Measurements from ENCODE around the gene ELF3.
"Not testable (repeated sequence)": the region's sequence is repeated elsewhere in the genome, so short reads cannot be mapped to it uniquely, and the experiment has no call there.

The ELF3 gene

DNA sequence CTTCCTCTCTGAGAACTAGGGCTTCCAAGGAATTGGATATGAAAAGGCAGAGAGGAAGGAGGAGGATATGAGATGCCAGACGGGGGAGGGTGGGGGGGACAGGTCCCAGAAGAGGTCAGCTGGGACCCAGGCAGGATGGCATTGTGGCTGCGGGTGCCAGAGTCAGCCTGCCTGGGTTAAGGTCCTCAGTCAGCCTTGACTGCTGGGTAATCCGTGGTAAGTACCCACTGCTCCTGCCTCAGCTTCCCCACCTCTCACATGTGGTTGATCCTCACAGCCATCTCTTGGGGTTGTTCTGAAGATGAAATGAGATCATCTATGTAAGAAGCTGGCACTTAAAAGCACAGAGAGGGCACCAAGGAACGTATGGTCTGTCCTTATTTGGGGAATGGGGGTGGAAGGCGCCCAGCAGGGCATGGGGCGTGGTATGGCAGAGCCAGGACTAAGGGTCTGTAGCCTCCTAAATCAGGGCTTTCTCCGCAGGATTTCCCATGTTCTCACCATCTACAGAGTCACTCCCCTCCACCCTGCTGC, 23.8 kb downstream of the ELF3 start:
- no peak for DNase-seq

DNA sequence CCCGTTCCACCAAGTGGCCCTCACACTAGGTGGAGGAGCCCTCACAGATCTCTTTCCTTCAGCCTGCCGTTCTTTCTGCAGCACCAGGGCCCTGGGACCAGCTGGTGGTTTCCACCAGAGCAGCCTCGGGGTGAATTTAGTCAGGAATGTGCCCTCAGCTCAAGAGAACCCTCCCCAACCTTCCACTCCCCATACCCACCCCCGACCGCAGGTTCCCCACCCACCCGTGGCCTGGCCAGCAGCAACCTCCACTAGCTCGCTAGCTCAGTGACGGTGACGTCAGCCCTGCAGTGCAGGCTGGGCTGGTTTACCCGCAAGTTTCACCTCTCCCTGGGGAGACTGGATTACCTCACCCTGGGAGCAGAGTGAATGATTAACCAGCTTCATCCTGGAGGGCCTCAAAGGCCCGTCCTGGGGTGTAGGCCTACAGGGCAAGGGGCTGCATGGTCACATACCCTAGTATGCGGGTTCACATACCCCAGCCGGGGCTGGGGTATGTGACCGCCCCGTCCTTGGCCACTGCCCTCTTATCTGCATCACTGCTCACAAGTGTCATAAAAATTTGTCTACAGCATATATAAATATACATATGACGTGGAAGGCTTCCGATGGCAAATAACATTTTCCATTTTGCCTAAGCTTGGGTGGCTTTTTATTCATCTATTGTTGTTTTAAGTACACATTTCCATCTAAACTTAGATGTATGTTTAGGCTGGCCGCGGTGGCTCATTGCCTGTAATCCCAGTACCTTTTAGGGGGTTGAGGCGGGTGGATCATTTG, 24.5 kb downstream of the ELF3 start:
- DNase-seq, result no peak

DNA sequence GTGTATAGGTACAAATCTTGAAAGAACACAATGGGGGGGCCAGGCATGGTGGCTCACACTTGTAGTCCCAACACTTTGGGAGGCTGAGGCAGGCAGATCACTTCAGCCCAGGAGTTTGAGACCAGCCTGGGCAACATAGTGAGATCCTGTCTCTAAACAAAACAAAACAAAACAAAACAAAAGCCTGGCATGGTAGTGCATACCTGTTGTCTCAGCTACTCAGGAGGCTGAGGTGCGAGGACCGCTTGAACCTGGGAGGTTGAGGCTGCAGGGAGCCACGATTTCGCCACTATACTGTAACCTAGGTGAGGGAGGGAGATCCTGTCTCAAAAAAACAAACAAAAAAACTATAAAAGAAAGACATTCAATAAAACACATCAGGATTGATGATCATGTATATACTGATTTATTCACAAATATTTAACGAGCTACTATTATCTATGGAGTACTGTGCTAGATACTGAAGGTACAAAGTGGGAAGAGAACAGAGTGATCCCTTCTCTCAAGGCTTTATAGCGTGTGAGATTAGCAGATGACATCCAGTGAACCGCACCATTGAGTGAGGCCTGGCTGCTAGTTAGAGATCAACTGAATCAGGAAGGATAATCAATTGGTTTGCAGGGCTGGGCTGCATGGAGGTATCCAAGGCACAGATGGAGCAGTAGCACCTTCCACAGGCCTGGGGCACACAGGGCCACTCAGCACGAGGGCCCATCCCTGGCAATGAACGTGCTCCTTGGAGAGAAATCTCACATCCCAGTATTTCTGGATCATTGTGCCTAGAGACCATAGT, 26.4 kb downstream of the ELF3 start:
- no peak for DNase-seq

DNA sequence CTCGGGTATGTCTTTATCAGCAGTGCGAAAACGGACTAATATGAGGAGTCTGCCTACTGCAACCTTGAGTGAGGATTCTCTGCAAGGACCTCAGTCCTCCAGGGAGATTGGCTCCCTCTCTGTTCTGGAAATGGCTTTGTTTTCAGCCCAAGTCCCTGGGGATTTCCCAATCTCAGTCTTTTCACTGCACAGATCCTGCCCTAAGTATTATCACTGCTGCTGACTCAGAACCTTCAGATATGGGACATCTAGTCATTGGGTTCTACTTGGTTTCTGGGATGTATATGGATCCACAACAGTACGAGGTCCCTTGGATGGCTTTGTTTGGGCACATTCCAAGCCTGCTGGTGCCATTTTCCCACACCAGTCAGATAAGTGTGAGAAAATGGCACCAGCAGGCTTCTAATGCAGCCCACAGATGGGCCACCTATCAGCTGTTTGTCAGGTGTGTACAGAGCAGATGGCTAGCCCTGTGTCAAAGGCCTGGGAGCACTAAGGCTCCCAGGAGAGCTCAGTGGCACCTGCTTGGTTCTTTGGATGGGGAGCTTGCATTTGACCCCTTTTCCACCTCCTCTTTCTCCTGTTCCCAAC, 27.4 kb downstream of the ELF3 start:
- DNase-seq, result no peak

DNA sequence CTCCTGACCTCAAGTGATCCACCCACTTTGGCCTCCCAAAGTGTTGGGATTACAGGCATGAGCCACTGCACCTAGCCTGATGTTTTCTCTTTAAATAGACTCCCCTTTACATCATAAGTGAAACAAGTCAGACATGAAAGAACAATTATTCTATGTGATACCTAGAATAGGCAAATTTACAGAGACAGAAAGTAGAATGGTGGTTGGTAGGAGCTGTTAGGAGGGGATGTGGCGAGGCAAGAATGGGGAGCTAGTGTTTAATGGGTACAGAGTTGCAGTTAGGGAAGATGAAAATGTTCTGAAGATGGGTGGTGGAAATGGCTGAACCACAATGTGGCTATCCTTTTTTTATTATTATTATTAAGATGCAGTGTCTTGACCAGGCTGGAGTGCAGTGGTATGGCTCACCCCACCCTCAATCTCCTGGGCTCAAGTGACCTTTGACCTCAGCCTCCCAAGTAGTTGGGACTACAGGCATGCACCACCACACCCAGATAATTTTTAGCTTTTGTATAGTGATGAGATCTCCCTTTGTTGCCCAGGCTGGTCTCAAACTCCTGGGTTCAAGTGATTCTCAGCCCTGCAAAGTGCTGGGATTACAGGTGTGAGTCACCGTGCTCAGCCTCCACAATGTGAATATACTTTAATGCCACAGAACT, 28.4 kb downstream of the ELF3 start:
- no peak for DNase-seq

DNA sequence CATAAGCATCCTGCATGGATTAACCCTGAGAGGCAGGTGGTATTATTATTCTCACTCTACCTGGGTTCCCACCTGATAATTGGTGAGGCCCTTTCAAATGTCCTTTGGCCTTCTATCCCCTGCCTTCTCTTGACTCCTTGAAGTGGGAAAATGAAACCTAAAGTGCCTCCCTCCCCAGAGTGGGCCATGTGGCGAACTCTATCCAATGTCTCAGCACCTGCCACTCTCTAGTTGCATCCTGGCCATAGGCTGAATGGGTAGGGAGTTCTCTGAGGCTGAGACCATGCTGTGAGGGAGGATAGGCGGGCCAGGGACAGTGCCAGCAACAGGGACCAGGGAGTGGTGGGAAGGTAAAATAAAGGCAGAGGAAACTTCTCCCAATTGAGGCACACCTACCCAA, 35.3 kb downstream of the ELF3 start:
- no peak for DNase-seq

DNA sequence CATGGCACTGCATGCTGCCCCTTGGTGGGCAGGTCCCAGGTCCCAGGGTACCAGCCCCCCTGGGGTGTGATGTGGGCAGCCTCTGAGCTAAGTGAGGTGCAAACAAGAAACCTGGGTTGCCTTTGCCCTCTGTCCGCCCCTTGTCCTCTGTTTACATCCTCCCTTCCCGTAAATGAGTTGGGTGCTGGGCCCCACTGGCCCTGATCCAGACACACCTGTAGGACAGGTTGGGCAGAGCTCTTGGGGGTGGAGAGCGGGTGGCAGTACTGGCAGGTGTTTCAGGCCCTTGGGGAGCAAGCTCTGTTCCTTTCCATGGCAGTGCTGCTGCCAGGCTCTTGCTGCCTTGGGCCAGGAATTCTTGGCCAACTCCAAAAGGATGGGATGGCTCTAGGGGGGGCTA, 35.8 kb downstream of the ELF3 start:
- no peak for DNase-seq

DNA sequence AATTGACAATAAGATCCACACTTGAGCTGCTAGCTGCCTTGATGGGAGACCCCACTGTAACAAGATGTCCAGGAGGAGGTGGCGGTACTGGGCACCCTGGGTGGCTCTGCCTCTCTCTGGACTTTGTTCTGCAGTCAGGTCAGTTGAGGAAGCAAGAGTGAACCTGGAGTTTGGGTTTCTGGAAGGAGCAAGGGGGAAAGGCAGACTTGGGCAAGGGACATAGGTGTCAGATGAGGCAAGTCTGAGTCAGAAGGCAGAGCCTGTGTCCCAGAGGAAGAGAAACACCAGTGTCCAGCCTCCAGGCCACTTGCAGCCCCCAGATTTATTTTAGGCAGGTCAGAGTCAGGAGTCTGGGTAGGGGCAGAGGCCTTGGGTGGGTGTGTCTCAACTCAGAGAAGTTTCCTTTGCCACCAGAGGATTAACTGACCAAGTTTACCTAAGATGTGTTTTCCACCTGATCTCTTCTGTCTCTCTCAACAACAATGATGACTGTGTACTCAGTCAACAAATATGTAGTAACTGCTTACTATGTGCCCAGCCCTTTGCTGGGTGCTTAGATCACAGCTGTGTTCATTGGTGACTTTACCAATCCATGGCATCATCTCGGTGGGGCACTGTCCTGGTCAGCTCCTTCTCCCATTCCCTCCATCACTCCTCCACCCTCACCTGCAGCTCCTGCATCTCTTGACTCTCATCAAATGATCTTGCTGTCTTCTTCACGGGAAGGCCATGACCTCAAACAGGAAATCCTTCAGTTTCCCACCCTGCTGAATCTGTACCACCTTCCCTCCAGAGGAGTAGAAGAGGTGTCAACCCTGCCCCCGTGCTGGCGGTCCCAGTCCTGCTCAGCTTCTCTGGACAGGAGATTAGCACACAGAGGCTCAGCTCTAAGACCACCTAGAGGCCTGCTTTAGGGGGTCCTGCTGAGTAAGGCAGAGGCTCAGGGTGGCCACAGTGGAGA, 36.6 kb downstream of the ELF3 start:
- DNase-seq, result no peak

DNA sequence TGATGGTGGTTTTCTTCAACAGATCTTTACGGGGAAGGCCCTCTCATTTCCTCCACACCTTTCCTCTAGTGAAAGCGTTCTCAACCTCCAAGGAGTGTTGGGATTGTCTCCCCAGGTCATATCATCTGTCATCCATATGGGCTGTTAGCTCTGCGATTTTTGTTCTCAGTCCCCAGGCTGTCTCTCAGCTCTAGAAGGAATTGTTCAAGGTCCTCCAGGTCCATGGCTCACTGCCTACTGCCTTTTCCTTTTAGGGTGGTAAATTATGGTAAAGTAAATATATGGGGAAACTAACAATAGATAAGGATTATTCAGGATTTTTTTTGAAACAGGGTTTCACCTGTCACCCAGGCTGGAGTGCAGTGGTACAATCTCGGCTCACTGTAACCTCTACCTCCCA, 37.6 kb downstream of the ELF3 start:
- DNase-seq, result no peak

DNA sequence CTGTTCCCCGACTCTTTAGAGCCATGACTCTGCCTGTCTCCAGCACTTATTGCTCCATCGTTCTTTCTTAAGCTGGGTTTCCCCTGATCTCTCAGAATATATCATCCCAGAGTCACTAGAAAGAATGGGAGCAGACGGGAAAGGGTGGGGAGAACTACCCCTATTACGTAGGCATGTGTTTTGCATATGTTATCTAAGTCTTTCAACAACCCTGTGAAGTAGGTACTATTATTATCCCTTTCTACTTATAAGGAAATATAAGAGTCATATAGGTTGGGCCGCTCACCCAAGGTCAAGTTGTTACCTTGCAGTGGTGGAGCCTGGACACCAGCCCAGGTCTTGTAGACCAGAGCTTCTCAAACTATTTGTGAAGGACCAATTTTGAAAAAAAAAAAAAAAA, 38.7 kb downstream of the ELF3 start:
- DNase-seq, result no peak

DNA sequence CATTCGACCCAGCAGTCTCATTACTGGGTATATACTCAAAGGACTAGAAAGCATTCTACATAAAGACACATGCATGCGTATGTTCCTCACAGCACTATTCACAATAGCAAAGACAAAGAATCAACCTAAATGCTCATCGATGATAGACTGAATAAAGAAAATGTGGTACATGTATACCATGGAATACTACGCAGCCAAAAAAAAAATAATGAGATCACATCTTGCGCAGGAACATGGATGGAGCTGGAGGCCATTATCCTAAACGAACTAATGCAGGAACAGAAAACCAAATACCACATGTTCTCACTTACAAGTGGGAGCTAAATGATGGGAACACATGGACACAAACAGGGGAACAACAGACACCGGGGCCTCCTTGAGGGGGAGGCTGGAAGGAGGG, 43.7 kb downstream of the ELF3 start:
- no peak for DNase-seq

DNA sequence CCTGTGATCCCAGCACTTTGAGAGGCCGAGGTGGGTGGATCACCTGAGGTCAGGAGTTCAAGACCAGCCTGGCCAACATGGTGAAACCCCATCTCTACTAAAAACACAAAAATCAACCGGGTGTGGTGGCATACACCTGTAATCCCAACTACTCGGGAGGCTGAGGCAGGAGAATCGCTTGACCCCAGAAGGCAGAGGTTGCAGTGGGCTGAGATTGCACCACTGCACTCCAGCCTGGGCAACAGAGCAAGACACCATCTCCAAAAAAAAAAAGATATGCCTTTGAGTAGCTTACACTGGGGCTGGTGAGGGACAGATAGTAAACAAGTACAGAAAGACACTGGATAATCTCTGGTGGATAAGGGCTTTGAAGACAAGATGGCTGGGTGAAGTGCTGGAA, 44.3 kb downstream of the ELF3 start:
- DNase-seq, result not testable (repeated sequence)

DNA sequence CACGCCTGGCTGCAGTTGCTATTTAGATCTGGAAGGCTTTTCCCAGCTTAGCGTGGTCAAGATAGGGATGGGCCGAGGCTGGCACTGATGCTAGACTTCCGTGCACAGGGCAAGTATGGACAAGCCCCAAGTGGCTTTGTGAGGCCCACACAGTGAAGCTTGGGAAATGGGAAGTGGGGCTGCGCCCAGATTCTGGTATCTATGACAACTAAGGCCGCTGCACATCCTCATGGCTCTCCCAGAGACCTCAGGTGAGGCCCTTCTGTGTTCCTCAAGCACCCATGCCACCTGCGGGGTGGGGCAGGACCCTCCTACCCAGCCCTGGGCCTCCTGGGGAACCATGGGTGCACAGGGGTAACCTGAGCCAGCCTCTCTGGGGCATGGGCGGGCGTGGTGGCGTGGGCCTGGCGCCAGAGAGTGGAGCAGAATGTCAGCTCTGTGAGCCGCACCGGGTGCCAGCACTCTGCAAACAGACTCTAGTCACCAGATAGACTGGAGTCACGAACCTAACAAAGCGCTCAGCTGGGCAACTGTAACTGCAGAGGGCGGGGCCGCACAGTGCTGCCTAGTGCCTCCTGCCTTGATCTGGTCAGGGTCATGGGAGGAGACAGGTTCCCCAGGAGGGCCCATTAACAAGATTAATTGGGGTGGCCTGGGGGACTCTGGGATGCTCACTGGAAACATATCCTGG, 46.4 kb downstream of the ELF3 start:
- DNase-seq, result no peak

DNA sequence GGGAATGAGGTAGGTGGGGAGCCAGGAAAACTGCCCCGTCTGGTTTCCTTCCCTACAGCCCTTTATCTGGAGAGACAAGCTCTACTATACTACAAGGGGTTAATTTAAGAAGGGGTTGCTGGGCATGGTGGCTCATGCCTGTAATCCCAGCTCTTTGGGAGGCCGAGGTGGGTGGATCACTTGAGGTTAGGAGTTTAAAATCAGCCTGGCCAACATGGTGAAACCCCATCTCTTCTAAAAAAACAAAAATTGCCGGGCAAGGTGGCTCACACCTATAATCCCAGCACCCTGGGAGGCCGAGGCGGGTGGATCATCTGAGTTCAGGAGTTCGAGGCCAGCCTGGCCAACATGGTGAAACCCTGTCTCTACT, 46.9 kb downstream of the ELF3 start:
- not testable (repeated sequence) for DNase-seq

DNA sequence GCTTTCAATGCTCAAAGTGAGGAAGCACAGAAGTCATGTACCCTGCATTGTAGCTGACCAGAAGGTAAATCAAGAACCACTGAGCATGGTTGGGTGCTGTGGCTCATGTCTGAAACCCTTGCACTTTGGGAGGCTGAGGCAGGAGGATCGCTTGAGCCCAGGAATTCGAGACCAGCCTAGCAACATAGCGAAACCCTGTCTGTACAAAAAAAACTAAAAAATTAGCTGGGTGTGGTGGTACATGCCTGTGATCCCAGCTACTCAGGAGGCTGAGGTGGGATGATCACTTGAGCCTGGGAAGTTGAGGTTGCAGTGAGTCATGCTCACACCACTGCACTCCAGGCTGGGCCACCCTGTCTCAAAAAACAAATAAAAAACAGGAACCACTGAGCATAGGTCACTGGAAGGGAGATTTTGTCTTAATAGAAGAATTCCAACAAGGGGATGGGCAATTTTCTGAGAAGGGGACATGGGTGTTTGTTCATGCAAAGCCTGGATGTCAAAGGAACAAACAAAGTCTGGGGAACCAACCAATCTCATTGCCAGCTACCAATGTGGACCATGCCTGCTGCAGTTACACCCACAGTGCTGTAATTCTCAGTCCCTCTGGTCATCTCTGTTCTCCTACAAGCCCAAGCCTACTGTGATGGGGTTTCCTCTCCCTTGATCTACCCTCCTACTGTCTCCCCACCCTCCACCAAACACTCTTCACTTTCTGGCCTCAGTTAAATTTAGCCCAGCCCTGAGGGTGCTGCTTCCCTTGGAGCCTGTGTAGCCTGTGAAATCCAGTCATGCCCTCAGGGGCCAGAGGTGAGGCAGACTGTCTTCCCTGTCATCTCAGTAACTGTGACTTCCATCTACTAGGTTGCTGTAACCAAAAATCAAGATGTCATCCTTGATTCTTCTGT, 47.9 kb downstream of the ELF3 start:
- peak in 1 of 58 donors; percentile 1 for DNase-seq

DNA sequence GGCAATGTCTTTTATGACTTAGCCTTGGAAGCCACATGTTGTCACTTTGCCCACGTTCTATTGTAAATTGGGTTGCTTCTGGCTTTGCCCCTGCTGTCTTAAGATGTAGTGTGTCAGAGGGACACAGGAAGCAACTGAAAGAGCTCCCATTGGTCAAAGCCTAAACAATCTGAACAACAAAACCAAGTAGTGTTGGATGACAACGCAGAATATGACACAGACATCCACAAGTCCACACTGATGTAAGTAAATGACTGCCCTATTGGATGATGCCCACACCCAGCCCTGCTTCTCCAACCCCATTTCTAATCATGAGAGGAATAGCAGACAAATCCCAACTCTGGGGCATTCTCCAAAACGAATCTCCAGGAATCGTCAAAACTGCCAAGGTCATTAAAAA, 50.7 kb downstream of the ELF3 start:
- no peak for DNase-seq

DNA sequence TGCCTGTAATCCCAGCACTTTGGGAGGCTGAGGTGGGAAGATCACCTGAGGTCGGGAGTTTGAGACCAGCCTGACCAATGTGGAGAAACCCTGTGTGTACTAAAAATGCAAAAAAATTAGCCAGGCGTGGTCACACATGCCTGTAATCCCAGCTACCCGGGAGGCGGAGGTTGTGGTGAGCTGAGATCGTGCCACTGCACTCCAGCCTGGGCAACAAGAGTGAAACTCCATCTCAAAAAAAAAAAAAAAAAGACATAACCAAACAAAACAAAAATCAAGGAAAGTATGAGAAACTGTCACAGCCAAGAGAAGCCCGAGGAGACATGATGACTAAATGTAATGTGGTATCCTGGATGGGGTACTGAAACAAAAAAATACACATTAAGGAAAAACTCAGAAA, 51.4 kb downstream of the ELF3 start:
- DNase-seq, result not testable (repeated sequence)

DNA sequence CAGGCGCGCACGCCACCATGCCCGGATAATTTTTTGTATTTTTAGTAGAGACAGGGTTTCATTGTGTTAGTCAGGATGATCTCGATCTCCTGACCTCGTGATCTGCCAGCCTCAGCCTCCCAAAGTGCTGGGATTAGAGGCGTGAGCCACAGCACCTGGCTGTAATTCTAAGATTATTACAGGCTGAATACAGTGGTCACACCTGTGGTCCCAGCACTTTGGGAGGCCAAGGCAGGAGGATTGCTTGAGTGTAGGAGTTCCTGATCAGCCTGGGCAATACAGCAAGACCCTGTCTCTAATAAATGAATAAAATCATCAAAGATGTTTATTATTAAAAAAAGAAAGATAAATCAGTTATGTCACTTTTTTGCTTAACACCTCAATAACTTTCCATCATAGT, 52.2 kb downstream of the ELF3 start:
- not testable (repeated sequence) for DNase-seq

DNA sequence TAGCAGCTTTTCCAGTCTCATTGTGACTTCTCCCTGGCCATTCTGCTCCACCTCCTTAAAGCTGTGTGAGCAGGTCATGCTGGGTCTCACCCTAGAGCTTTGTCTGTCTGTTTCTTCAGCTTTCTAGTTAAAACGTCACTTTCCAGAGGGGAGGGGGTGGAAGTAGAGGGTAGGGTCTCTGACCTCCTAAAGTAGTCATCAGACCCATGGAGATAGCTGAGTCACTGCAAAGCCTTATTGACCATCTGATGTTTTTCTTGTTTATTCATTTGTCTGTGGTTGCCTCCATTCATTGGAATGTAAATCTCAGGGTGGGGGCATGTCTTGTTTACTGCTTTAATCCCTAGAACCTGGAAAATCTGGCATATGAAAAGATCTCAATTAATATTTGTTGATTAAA, 52.7 kb downstream of the ELF3 start:
- no peak for DNase-seq
